Measurements from ENCODE around the gene PHKG1. TPM values are rescaled to one million over a fixed set of nuclear protein-coding genes. Genes with fewer than 3 reads are reported as not detected.

The PHKG1 gene
- total and polyA plus RNA-seq, 2 of the 8 experiments (the other 6 are each of a cell fraction or from before 2014, with no cell fraction given): 0.03 to 0.61 TPM

GRCh38 chr7:56086761-56087160 is 6.0 kb downstream of the PHKG1 start (continued):
- TF ChIP-seq CHD7 (IDR thresholded peaks at IDR 0.05; ENCODE audit: insufficient replicate concordance, low read length) (no peak), MAFK (IDR thresholded peaks at IDR 0.05; ENCODE audit: low read depth, low read length) (no peak), POLR2AphosphoS5 (IDR thresholded peaks at IDR 0.05; ENCODE audit: low read depth, low read length) (no peak), GTF2F1 (IDR thresholded peaks at IDR 0.05; ENCODE audit: borderline replicate concordance, low read depth, low read length) (no peak), TCF12 (IDR thresholded peaks at IDR 0.05; ENCODE audit: low read depth, low read length) (no peak), RBBP5 (IDR thresholded peaks at IDR 0.05; ENCODE audit: borderline replicate concordance, low read depth, low read length) (no peak), SAP30 (IDR thresholded peaks at IDR 0.05; ENCODE audit: insufficient read depth, insufficient replicate concordance, low read length) (no peak), YY1 (IDR thresholded peaks at IDR 0.05; ENCODE audit: low read depth, low read length) (no peak), SIX5 (IDR thresholded peaks at IDR 0.05; ENCODE audit: low read depth, low read length) (no peak), ATF3 (IDR thresholded peaks at IDR 0.05; ENCODE audit: insufficient read depth, low read depth, low read length) (no peak), CREB1 (IDR thresholded peaks at IDR 0.05) (no peak), HDAC2 (IDR thresholded peaks at IDR 0.05; ENCODE audit: borderline replicate concordance in 1 of 2, low read depth in 2 of 2, low read length in 2 of 2) (no peak)

All from H1 (cell line).